IMR-90 (cell line): ENCODE measurements around the gene MSMO1. TPM values are rescaled to one million over a fixed set of nuclear protein-coding genes. Genes with fewer than 3 reads are reported as not detected.
A peak's percentile ranks its signal among the peaks of the same experiment; 100 is the strongest.

ENCODE experiments used
- ATAC-seq: fragments of 200-7000 bp; cut with Tn5 transposase; 2 replicates; pipeline ENCODE4 v1.9.1; 2020; ENCODE audit warnings: low read depth, mild to moderate bottlenecking, moderate library complexity
- BruUV-seq: library from RNA; stranded (reverse); fragments of 400-500 nt; replicated peaks from 2 replicates; lab custom pipeline; 2021; lab: Mats Ljungman, UMichigan
- CTCF ChIA-PET: fragments of 300-600 bp; formaldehyde crosslinking; extraction: SDS; loops from one replicate; lab custom pipeline; 2021; ENCODE audit warnings: antibody characterized with exemption; lab: Yijun Ruan, JAX
- POLR2A ChIA-PET: fragments of 300-600 bp; sonication (Branson Sonifier 250); formaldehyde crosslinking; loops from one replicate; lab custom pipeline; 2022; ENCODE audit warnings: antibody characterized with exemption; ENCODE audit not compliant: unreplicated experiment; lab: Charles Lee
- DNase-seq: peaks from one replicate; pipeline ENCODE4 v3.0.0; 2013
- H2AFZ ChIP-seq: replicated peaks from 2 replicates; pipeline ENCODE3; 2013; ENCODE audit warnings: low read length, mild to moderate bottlenecking; ENCODE audit not compliant: poor library complexity
- H2AK5ac ChIP-seq: 2 replicates; pipeline ENCODE4 v1.6.1; 2013; ENCODE audit warnings: low read depth, low read length, inconsistent platforms
- H2AK9ac ChIP-seq: replicated peaks from 2 replicates; pipeline ENCODE3; 2013; ENCODE audit warnings: mild to moderate bottlenecking, low read depth, low read length, moderate library complexity; ENCODE audit not compliant: poor library complexity
- H2BK120ac ChIP-seq: 2 replicates; pipeline ENCODE4 v1.6.1; 2013; ENCODE audit warnings: low read depth, low read length, inconsistent platforms
- H2BK15ac ChIP-seq: 3 replicates; pipeline ENCODE4 v1.6.1; 2013; ENCODE audit warnings: low read depth, low read length, inconsistent platforms
- H2BK20ac ChIP-seq: 2 replicates; pipeline ENCODE4 v1.6.1; 2013; ENCODE audit warnings: low read depth, mild to moderate bottlenecking, inconsistent platforms, low read length, moderate library complexity
- H2BK5ac ChIP-seq: 2 replicates; pipeline ENCODE4 v1.6.1; 2013; ENCODE audit warnings: mild to moderate bottlenecking, low read depth, low read length, inconsistent platforms; ENCODE audit not compliant: poor library complexity, severe bottlenecking
- H3K14ac ChIP-seq: replicated peaks from 2 replicates; pipeline ENCODE4 v1.6.1; 2013; ENCODE audit warnings: low read depth, low read length, inconsistent platforms
- H3K18ac ChIP-seq: 2 replicates; pipeline ENCODE4 v1.6.1; 2013; ENCODE audit warnings: low read depth, low read length, control low read depth
- H3K23ac ChIP-seq: 2 replicates; pipeline ENCODE4 v1.6.1; 2013; ENCODE audit warnings: low read depth, low read length, inconsistent platforms
- H3K27ac ChIP-seq: 2 replicates; pipeline ENCODE4 v1.5.1; 2013; ENCODE audit warnings: mild to moderate bottlenecking, control low read depth, low read length; ENCODE audit not compliant: insufficient read depth
- H3K27me3 ChIP-seq: 2 replicates; pipeline ENCODE4 v1.6.1; 2013; ENCODE audit warnings: low read length; ENCODE audit not compliant: control insufficient read depth, insufficient read depth
- H3K36me3 ChIP-seq: 2 replicates; pipeline ENCODE4 v1.6.1; 2013; ENCODE audit warnings: low read length, mixed read lengths; ENCODE audit not compliant: control insufficient read depth, insufficient read depth
- H3K4ac ChIP-seq: 2 replicates; pipeline ENCODE4 v1.6.1; 2013; ENCODE audit warnings: low read depth, low read length, inconsistent platforms
- H3K4me1 ChIP-seq: 2 replicates; pipeline ENCODE4 v1.6.1; 2013; ENCODE audit warnings: low read length, mixed read lengths; ENCODE audit not compliant: control insufficient read depth, insufficient read depth
- H3K4me2 ChIP-seq: 2 replicates; pipeline ENCODE4 v1.6.1; 2013; ENCODE audit warnings: low read depth, mild to moderate bottlenecking, control low read depth, low read length, moderate library complexity
- H3K4me3 ChIP-seq: 2 replicates; pipeline ENCODE4 v1.5.1; 2013; ENCODE audit warnings: low read depth, mild to moderate bottlenecking, control low read depth, low read length, moderate library complexity; ENCODE audit not compliant: insufficient read depth
- H3K56ac ChIP-seq: 2 replicates; pipeline ENCODE4 v1.6.1; 2013; ENCODE audit warnings: low read length, inconsistent platforms; ENCODE audit not compliant: insufficient read depth; ENCODE audit errors: extremely low read depth
- H3K79me1 ChIP-seq, 2 experiments: 2 replicates each; pipeline ENCODE4 v1.6.1; 2013; ENCODE audit warnings: low read length in 2 of 2, inconsistent platforms in 1 of 2, low read depth in 1 of 2
- H3K9ac ChIP-seq: 2 replicates; pipeline ENCODE4 v1.6.1; 2013; ENCODE audit warnings: low read depth, low read length, control low read depth
- H3K9me1 ChIP-seq: 2 replicates; pipeline ENCODE4 v1.6.1; 2013; ENCODE audit warnings: low read length, inconsistent platforms; ENCODE audit not compliant: insufficient read depth
- H3K9me3 ChIP-seq: 2 replicates; pipeline ENCODE4 v1.6.1; 2013; ENCODE audit warnings: low read length; ENCODE audit not compliant: control insufficient read depth, insufficient read depth
- H4K20me1 ChIP-seq: 2 replicates; pipeline ENCODE4 v1.6.1; 2013; ENCODE audit warnings: low read length, inconsistent platforms; ENCODE audit not compliant: insufficient read depth
- H4K5ac ChIP-seq: 2 replicates; pipeline ENCODE4 v1.6.1; 2013; ENCODE audit warnings: mild to moderate bottlenecking, low read depth, low read length, control low read depth
- H4K8ac ChIP-seq, 2 experiments: 2 replicates each; pipeline ENCODE4 v1.6.1; 2013; ENCODE audit warnings: low read depth in 2 of 2, low read length in 2 of 2, control low read depth in 1 of 2, inconsistent platforms in 1 of 2
- H4K91ac ChIP-seq: 2 replicates; pipeline ENCODE4 v1.6.1; 2013; ENCODE audit warnings: low read depth, low read length, inconsistent platforms; ENCODE audit not compliant: insufficient read depth
- BHLHE40 ChIP-seq: fragments of 150-350 bp; IDR thresholded peaks from 2 replicates; pipeline ENCODE4 v1.6.1; 2016; ENCODE audit warnings: mild to moderate bottlenecking, low read depth, low read length
- CEBPB ChIP-seq: IDR thresholded peaks from 2 replicates; pipeline ENCODE4 v1.6.1; 2012; ENCODE audit warnings: low read depth, low read length, improper control_type of control experiment
- CHD1 ChIP-seq: IDR thresholded peaks from 2 replicates; pipeline ENCODE4 v1.6.1; 2012; ENCODE audit warnings: low read depth, low read length, improper control_type of control experiment
- CTCF ChIP-seq: conservative IDR thresholded peaks from 2 replicates; pipeline ENCODE4 v1.5.1; 2012; ENCODE audit warnings: mild to moderate bottlenecking, low read depth, low read length, improper control_type of control experiment
- ELK1 ChIP-seq: fragments of 150-350 bp; IDR thresholded peaks from 2 replicates; pipeline ENCODE4 v1.6.1; 2016; ENCODE audit warnings: low read depth, mild to moderate bottlenecking, low read length, moderate library complexity, borderline replicate concordance
- FOS ChIP-seq: fragments of 150-350 bp; IDR thresholded peaks from 2 replicates; pipeline ENCODE4 v1.6.1; 2016; ENCODE audit warnings: low read depth, low read length
- MAFK ChIP-seq: IDR thresholded peaks from 2 replicates; pipeline ENCODE4 v1.6.1; 2012; ENCODE audit warnings: low read depth, low read length, improper control_type of control experiment
- MAZ ChIP-seq: IDR thresholded peaks from 2 replicates; pipeline ENCODE4 v1.6.1; 2012; ENCODE audit warnings: low read depth, mild to moderate bottlenecking, low read length, improper control_type of control experiment, moderate library complexity, borderline replicate concordance
- MXI1 ChIP-seq: IDR thresholded peaks from 2 replicates; pipeline ENCODE4 v1.6.1; 2012; ENCODE audit warnings: low read depth, mild to moderate bottlenecking, low read length, moderate library complexity, borderline replicate concordance
- NFE2L2 ChIP-seq: fragments of 150-350 bp; IDR thresholded peaks from 2 replicates; pipeline ENCODE4 v1.6.1; 2016; ENCODE audit warnings: low read depth, mild to moderate bottlenecking, low read length
- POLR2A ChIP-seq: IDR thresholded peaks from 2 replicates; pipeline ENCODE4 v1.6.1; 2012; ENCODE audit warnings: mild to moderate bottlenecking, low read depth, low read length
- RAD21 ChIP-seq: IDR thresholded peaks from 2 replicates; pipeline ENCODE4 v1.6.1; 2012; ENCODE audit warnings: low read length, improper control_type of control experiment
- RCOR1 ChIP-seq: IDR thresholded peaks from 2 replicates; pipeline ENCODE4 v1.6.1; 2012; ENCODE audit warnings: mild to moderate bottlenecking, low read length, improper control_type of control experiment; ENCODE audit not compliant: insufficient replicate concordance
- RFX5 ChIP-seq: IDR thresholded peaks from 2 replicates; pipeline ENCODE4 v1.8.0; 2012; ENCODE audit warnings: low read depth, mild to moderate bottlenecking, low read length, moderate library complexity
- SMC3 ChIP-seq: fragments of 150-350 bp; IDR thresholded peaks from 2 replicates; pipeline ENCODE4 v1.6.1; 2016; ENCODE audit warnings: low read depth, mild to moderate bottlenecking, antibody characterized with exemption, low read length, moderate library complexity
- USF2 ChIP-seq: fragments of 150-350 bp; IDR thresholded peaks from 2 replicates; pipeline ENCODE4 v1.6.1; 2017; ENCODE audit warnings: mild to moderate bottlenecking, antibody characterized with exemption, low read length, low read depth
- WGBS, 2 experiments: methylation state at CpG; one replicate each; pipeline versions ENCODE4 v1.1.5 to v1.1.7; 2013; ENCODE audit warnings: missing lambda C conversion rate in 2 of 2; ENCODE audit not compliant: insufficient read length in 1 of 2; ENCODE audit errors: extremely low coverage in 2 of 2; 5-methylcytosine and 5-hydroxymethylcytosine counted together
- dilution Hi-C: fragments of 300-500 bp; cut with HindIII; formaldehyde crosslinking; loops from one replicate; pipeline ENCODE4 v1.14.3; 2018; ENCODE audit warnings: low sequenced_read_pairs; ENCODE audit not compliant: unreplicated experiment
- in situ Hi-C: fragments of 300-500 bp; cut with MboI; formaldehyde crosslinking; loops from 3 replicates; pipeline ENCODE4 v1.14.3; 2019; ENCODE audit warnings: low sequenced_read_pairs, inconsistent platforms, mixed read lengths
- intact Hi-C: fragments of 100-400 bp; cut with micrococcal nuclease; formaldehyde crosslinking; loops from 2 replicates; pipeline ENCODE4 v1.10.0; 2022
- polyA plus RNA-seq, 3 experiments: library from polyadenylated mRNA; depleted of rRNA; stranded (reverse); fragments of >200 nt; gene quantifications; 2 replicates each; pipeline ENCODE4 v1.2.3, GENCODE V29; 2012; ENCODE audit warnings: low replicate concordance in 1 of 3
- total RNA-seq: library from RNA; depleted of rRNA; stranded (reverse); fragments of >200 nt; gene quantifications from 2 replicates; pipeline ENCODE4 v1.2.3, GENCODE V29; 2012

Gene MSMO1
- total and polyA plus RNA-seq, 2 of the 4 experiments (the other 2 are of a cell fraction), result 40.1 to 42.1 TPM

- intact Hi-C loops (no loop called here), dilution Hi-C loops (no loop called here), in situ Hi-C loops (loop anchor here (25.0 kb wide), 1 partner anchor 116 kb away; the partner anchor contains the start of gene KLHL2)
- BruUV-seq, result no TSS peak
- no peak for ATAC-seq
- H3K79me1 ChIP-seq, result peaks cover 10 to 26% of the 10 kb centered on the region in 2 experiments
- no peaks in the 10 kb centered on the region for H4K20me1 ChIP-seq
- peak overlapping the region; percentile 51 for H2BK5ac ChIP-seq
- peak overlapping the region; percentile 59; the same call in 1 of the 2 replicates for H2AK5ac ChIP-seq
- 0 out of 2 replicates have a peak overlapping the region, but pooled peaks have one; percentile 24 for H4K91ac ChIP-seq
- H3K56ac ChIP-seq, result peak overlapping the region; percentile 41; the same call in 1 of the 2 replicates
- ChIA-PET CTCF (no interaction called here), POLR2A (no interaction called here)
- H3K4ac ChIP-seq, result peak overlapping the region; percentile 35
- H3K4me3 ChIP-seq, result peak overlapping the region; percentile 79
- H3K9me1 ChIP-seq, result 0 out of 2 replicates have a peak, but pooled peaks cover 4% of the 10 kb centered on the region
- H2BK20ac ChIP-seq, result no peak overlapping the region
- peak overlapping the region; percentile 90 for H3K23ac ChIP-seq
- no peaks in the 10 kb centered on the region for H3K27me3 ChIP-seq
- peak overlapping the region; percentile 80 for H3K14ac ChIP-seq
- peak overlapping the region; percentile 93 for H3K4me2 ChIP-seq
- H3K9me3 ChIP-seq, result no peaks in the 10 kb centered on the region
- TF ChIP-seq BHLHE40, result no peak
- no peak for TF ChIP-seq MXI1
- no peak for TF ChIP-seq CTCF
- TF ChIP-seq MAZ, result no peak
- no peak for TF ChIP-seq USF2
- TF ChIP-seq MAFK, result no peak
- TF ChIP-seq SMC3, result no peak
- TF ChIP-seq FOS, result no peak
- TF ChIP-seq NFE2L2, result no peak
- no peak for TF ChIP-seq CHD1
- TF ChIP-seq ELK1, result no peak
- TF ChIP-seq RCOR1, result no peak
- no peak for TF ChIP-seq CEBPB
- no peak for TF ChIP-seq RFX5
- no peak for TF ChIP-seq RAD21
- no peak for TF ChIP-seq POLR2A
- H4K8ac ChIP-seq, result peak overlapping the region; percentile 71 to 81
- peak overlapping the region; percentile 17 for H2BK120ac ChIP-seq
- H3K36me3 ChIP-seq, result no peaks in the 10 kb centered on the region
- peak overlapping the region; percentile 98 for H2AFZ ChIP-seq
- DNase-seq, result no peak
- peak overlapping the region; percentile 31; the same call in 1 of the 2 replicates for H4K5ac ChIP-seq
- H2BK15ac ChIP-seq, result peak overlapping the region; percentile 17; the same call in 1 of the 3 replicates
- 0% methylated on average over 4 of the region's 7 CpGs; no CpG with 5 or more reads in 1 of the 2 experiments for WGBS, 2 experiments
- H3K4me1 ChIP-seq, result peaks cover 3% of the 10 kb centered on the region; the same call in 1 of the 2 replicates
- H3K27ac ChIP-seq, result 0 out of 2 replicates have a peak overlapping the region, but pooled peaks have one; percentile 17
- H3K9ac ChIP-seq, result peak overlapping the region; percentile 58
- H3K18ac ChIP-seq, result peak overlapping the region; percentile 4; the same call in 1 of the 2 replicates
- peak overlapping the region; percentile 85 for H2AK9ac ChIP-seq
These were observed 594 bp downstream of the MSMO1 start for GRCh38 chr4:165328101-165328425.
